PC-3 (cell line): ENCODE data around the gene KRTAP12-3.

Source experiments
- EZH2 ChIP-seq: fragments of 300-600 bp; sonication (generic); IDR thresholded peaks from one replicate; pipeline ENCODE4 v1.6.1; 2017; ENCODE audit warnings: antibody characterized with exemption, mild to moderate bottlenecking, low read length; ENCODE audit not compliant: unreplicated experiment
- EZH2phosphoT487 ChIP-seq: fragments of 300-600 bp; sonication (generic); IDR thresholded peaks from 2 replicates; pipeline ENCODE4 v1.6.1; 2018; ENCODE audit warnings: mild to moderate bottlenecking, antibody characterized with exemption, low read length, borderline replicate concordance
- TF ChIP-seq, protein P1 (sequence below): fragments of 300-600 bp; sonication (generic); conservative IDR thresholded peaks from 2 replicates; pipeline ENCODE4 v1.5.1; 2017; ENCODE audit warnings: antibody characterized with exemption, low read depth, mild to moderate bottlenecking, low read length

DNA sequence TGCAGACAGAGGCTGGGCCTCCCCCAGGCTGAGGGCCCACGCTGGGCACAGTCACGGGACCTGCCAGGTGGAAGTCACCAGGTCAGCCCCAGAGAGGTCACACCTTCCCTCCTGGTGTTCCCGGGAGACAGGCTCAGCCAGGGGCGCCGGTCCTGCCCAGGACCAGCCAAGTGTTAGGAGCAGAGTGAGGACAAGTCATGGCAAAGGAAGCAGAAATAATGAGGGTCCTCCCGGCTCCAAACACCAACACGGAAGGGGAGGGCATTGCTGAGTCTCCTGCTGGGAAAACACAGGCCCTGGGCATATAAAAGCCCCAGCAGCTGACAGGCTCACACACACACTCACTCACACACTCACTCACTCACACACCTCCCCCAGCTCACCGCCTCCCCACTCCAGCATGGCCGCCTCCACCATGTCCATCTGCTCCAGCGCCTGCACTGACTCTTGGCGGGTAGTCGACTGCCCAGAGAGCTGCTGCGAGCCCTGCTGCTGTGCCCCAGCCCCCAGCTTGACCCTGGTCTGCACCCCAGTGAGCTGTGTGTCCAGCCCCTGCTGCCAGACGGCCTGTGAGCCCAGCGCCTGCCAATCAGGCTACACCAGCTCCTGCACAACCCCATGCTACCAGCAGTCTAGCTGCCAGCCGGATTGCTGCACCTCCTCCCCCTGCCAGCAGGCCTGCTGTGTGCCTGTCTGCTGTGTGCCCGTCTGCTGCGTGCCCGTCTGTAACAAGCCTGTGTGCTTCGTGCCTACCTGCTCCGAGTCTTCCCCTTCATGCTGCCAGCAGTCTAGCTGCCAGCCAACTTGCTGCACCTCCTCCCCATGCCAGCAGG lies 20.5 kb upstream of the KRTAP12-3 start, which contains the start of gene KRTAP10-10:
- TF ChIP-seq, protein P1, sequence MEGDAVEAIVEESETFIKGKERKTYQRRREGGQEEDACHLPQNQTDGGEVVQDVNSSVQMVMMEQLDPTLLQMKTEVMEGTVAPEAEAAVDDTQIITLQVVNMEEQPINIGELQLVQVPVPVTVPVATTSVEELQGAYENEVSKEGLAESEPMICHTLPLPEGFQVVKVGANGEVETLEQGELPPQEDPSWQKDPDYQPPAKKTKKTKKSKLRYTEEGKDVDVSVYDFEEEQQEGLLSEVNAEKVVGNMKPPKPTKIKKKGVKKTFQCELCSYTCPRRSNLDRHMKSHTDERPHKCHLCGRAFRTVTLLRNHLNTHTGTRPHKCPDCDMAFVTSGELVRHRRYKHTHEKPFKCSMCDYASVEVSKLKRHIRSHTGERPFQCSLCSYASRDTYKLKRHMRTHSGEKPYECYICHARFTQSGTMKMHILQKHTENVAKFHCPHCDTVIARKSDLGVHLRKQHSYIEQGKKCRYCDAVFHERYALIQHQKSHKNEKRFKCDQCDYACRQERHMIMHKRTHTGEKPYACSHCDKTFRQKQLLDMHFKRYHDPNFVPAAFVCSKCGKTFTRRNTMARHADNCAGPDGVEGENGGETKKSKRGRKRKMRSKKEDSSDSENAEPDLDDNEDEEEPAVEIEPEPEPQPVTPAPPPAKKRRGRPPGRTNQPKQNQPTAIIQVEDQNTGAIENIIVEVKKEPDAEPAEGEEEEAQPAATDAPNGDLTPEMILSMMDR: no peak
- TF ChIP-seq EZH2 (no peak), EZH2phosphoT487 (no peak)
